GM12878 (cell line): Measurements from ENCODE around the gene PAK6. TPM values are rescaled to one million over a fixed set of nuclear protein-coding genes. Genes with fewer than 3 reads are reported as not detected.

Experiments used
- ATAC-seq: fragments of 200-7000 bp; cut with Tn5 transposase; 3 replicates; pipeline ENCODE4 v1.9.1; 2020; ENCODE audit warnings: mild to moderate bottlenecking, moderate library complexity
- BruUV-seq: library from RNA; stranded (reverse); fragments of 400-500 nt; replicated peaks from 2 replicates; lab custom pipeline; 2021; lab: Mats Ljungman, UMichigan
- CTCF ChIA-PET: fragments of 300-600 bp; sonication (Branson Sonifier 250); formaldehyde crosslinking; extraction: SDS; loops from one replicate; lab custom pipeline; 2021; ENCODE audit warnings: inconsistent platforms; lab: Yijun Ruan, JAX
- POLR2A ChIA-PET: fragments of 350-600 bp; formaldehyde crosslinking; extraction: SDS; loops from one replicate; lab custom pipeline; 2021; ENCODE audit warnings: inconsistent platforms; lab: Charles Lee
- RAD21 ChIA-PET: fragments of 300-600 bp; sonication (Branson Sonifier 250); formaldehyde crosslinking; loops from one replicate; lab custom pipeline; 2023; ENCODE audit warnings: antibody characterized with exemption; ENCODE audit not compliant: unreplicated experiment; lab: Charles Lee
- SMC1A ChIA-PET: fragments of 300-600 bp; sonication (Branson Sonifier 250); formaldehyde crosslinking; loops from one replicate; lab custom pipeline; 2023; ENCODE audit not compliant: unreplicated experiment, uncharacterized antibody; lab: Charles Lee
- DNase-seq: peaks from one replicate; pipeline ENCODE4 v3.0.0-alpha.2; 2011; ENCODE audit warnings: low read depth, low spot score
- FAIRE-seq: peaks from 3 replicates; lab custom pipeline; 2011; peaks lifted over from hg19 to GRCh38; lab: Jason Lieb, UNC
- H2AFZ ChIP-seq: 2 replicates; pipeline ENCODE4 v1.6.0; 2011; ENCODE audit warnings: low read depth, low read length, control low read depth; ENCODE audit not compliant: control insufficient read depth
- H3K27ac ChIP-seq: 2 replicates; pipeline ENCODE4 v1.5.1; 2011; ENCODE audit warnings: control low read depth; ENCODE audit not compliant: control insufficient read depth, insufficient read depth
- H3K27me3 ChIP-seq, 2 experiments: replicated peaks in 1 of 2; 2 replicates each; pipeline versions ENCODE4 v1.6.0 to v1.6.1; 2011; ENCODE audit warnings: low read length in 1 of 2; ENCODE audit not compliant: control insufficient read depth in 2 of 2, insufficient read depth in 2 of 2
- H3K36me3 ChIP-seq, 2 experiments: 2 replicates each; pipeline ENCODE4 v1.5.1; 2011; ENCODE audit warnings: low read length in 1 of 2; ENCODE audit not compliant: control insufficient read depth in 2 of 2, insufficient read depth in 2 of 2
- H3K4me1 ChIP-seq: 2 replicates; pipeline ENCODE4 v1.6.1; 2011; ENCODE audit warnings: mild to moderate bottlenecking, low read length, moderate library complexity, mixed read lengths; ENCODE audit not compliant: control insufficient read depth, insufficient read depth
- H3K4me2 ChIP-seq: 2 replicates; pipeline ENCODE4 v1.6.0; 2011; ENCODE audit warnings: control low read depth; ENCODE audit not compliant: control insufficient read depth, insufficient read depth
- H3K4me3 ChIP-seq: fragments of 200-600 bp; sonication (generic); 2 replicates; pipeline ENCODE4 v1.5.1; 2016
- H3K79me2 ChIP-seq: 2 replicates; pipeline ENCODE4 v1.6.0; 2011; ENCODE audit warnings: low read length; ENCODE audit not compliant: control insufficient read depth, insufficient read depth
- H3K9ac ChIP-seq: 2 replicates; pipeline ENCODE4 v1.8.0; 2011; ENCODE audit warnings: low read length, control low read depth, mixed read lengths; ENCODE audit not compliant: control insufficient read depth, insufficient read depth
- H3K9me3 ChIP-seq: replicated peaks from 3 replicates; pipeline ENCODE4 v1.5.1; 2011; ENCODE audit warnings: mild to moderate bottlenecking, low read length; ENCODE audit not compliant: control insufficient read depth, insufficient read depth
- H4K20me1 ChIP-seq: 2 replicates; pipeline ENCODE4 v1.6.0; 2011; ENCODE audit not compliant: control insufficient read depth, insufficient read depth
- ETV6 ChIP-seq, 2 experiments: fragments of 450-650 bp in 1 of 2; IDR thresholded peaks in 1 of 2; conservative IDR thresholded peaks in 1 of 2; 2 replicates each; pipeline ENCODE4 v1.6.1; 2014; ENCODE audit warnings: antibody characterized with exemption in 1 of 2, borderline replicate concordance in 1 of 2, low read depth in 1 of 2, mild to moderate bottlenecking in 1 of 2, moderate library complexity in 1 of 2
- MYC ChIP-seq: IDR thresholded peaks from 2 replicates; pipeline ENCODE4 v1.6.1; 2011; ENCODE audit warnings: mild to moderate bottlenecking, low read length, moderate library complexity, inconsistent platforms; ENCODE audit not compliant: insufficient read depth, insufficient replicate concordance, insufficient read length, severe bottlenecking
- SPI1 ChIP-seq: IDR thresholded peaks from 2 replicates; pipeline ENCODE4 v1.6.1; 2011; ENCODE audit warnings: low read depth, mild to moderate bottlenecking, low read length, moderate library complexity, borderline replicate concordance; ENCODE audit not compliant: insufficient read depth
- SREBF1 ChIP-seq: IDR thresholded peaks from 2 replicates; pipeline ENCODE4 v1.6.1; 2012; ENCODE audit warnings: mild to moderate bottlenecking, low read length
- ZSCAN29 ChIP-seq: fragments of 450-650 bp; IDR thresholded peaks from 2 replicates; pipeline ENCODE4 v1.6.1; 2017; ENCODE audit warnings: mild to moderate bottlenecking, moderate library complexity
- WGBS: methylation state at CpG from one replicate; pipeline ENCODE4 v1.1.6; 2016; ENCODE audit warnings: low lambda C conversion rate; ENCODE audit not compliant: insufficient replicate concordance, insufficient coverage; ENCODE audit errors: missing lambda C conversion rate; 5-methylcytosine and 5-hydroxymethylcytosine counted together
- in situ Hi-C: fragments of 300-500 bp; cut with MboI; formaldehyde crosslinking; loops from 9 replicates; pipeline ENCODE4 v1.14.3; 2018; ENCODE audit warnings: mixed read lengths
- intact Hi-C: fragments of 100-400 bp; cut with micrococcal nuclease; formaldehyde crosslinking; loops from one replicate; pipeline ENCODE4 v1.14.2; 2022; ENCODE audit not compliant: unreplicated experiment
- polyA plus RNA-seq, 11 experiments: library from polyadenylated mRNA; depleted of rRNA in 4 of 11; unstranded in 6 of 11; stranded (reverse) in 5 of 11; fragments of >200 nt; fragmentation: Nextera tagmentation in 4 of 11; fragmentation: Illumina TruSeq in 1 of 11; extraction: Ambion mirVana in 4 of 11; extraction: Trizol in 1 of 11; gene quantifications; 1 replicate in 1 of 11; 2 replicates in 10 of 11; pipeline versions ENCODE4 v1.2.1 to v1.2.3, GENCODE V29; 2011 to 2016; ENCODE audit warnings: inconsistent platforms in 2 of 11, missing spikeins in 2 of 11, low read depth in 1 of 11
- total RNA-seq, 4 experiments: library from RNA; depleted of rRNA in 3 of 4; stranded (reverse); fragments of >200 nt in 3 of 4; fragmentation: Illumina TruSeq in 1 of 4; extraction: Trizol in 1 of 4; gene quantifications; 2 replicates each; pipeline versions ENCODE4 v1.2.1 to v1.2.3, GENCODE V29; 2013 to 2021

PAK6 gene
- total and polyA plus RNA-seq, 10 of the 15 experiments (the other 5 are each of a cell fraction or from before 2014, with no cell fraction given), result 0.07 to 0.92 (median 0.31) TPM; not detected in 2

DNA sequence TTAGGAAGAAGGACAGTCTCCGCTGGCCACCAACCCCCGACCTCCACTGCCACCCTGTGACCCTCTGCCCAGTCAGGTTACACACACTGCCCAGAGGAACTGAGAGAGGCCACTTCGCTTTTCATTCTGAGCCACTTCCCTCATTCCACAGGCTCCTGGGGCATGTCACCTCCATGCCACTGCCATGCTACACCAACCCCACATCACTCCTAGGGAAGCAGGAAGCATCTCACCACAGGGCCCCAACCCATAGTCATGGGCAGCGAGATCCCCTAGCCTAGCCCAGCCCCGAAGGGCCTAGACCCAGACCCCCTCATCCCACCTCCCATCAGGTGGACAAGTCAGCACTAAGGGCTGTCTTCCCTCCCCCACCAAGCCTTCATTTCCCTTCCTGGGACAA lies 67.5 kb downstream of the PAK6 start:
- ChIA-PET POLR2A (no interaction called here), RAD21 (interaction anchor here (1.3 to 6.8 kb wide), 2 partner anchors 28 to 32 kb away, joined by 4 to 87 read pairs; no protein-coding TSS in a partner anchor), CTCF (interaction anchor here (1.2 to 17.6 kb wide), 10 partner anchors 9 to 192 kb away, joined by 3 to 336 read pairs (median 8); partner anchors contain the start of genes CCDC9B and INAFM2), SMC1A (interaction anchor here (1.1 to 10.0 kb wide), 2 partner anchors 27 to 28 kb away, joined by 8 to 83 read pairs; no protein-coding TSS in a partner anchor)
- Histone ChIP-seq H3K4me2 (peak overlapping the region; percentile 3), H4K20me1 (no peaks in the 10 kb centered on the region), H2AFZ (no peak overlapping the region), H3K4me3 (peak overlapping the region; percentile 80), H3K9ac (peak overlapping the region; percentile 1; the same call in 1 of the 2 replicates), H3K36me3 (no peaks in the 10 kb centered on the region), H3K27ac (no peak overlapping the region), H3K27me3 (0 out of 4 replicates have a peak, but pooled peaks cover 0 to 1% of the 10 kb centered on the region in 2 experiments), H3K9me3 (no peaks in the 10 kb centered on the region), H3K79me2 (no peaks in the 10 kb centered on the region), H3K4me1 (peaks cover 12% of the 10 kb centered on the region)
- ATAC-seq (no peak), FAIRE-seq (no peak), DNase-seq (no peak)
- WGBS, result 41% methylated on average over 5 of the region's 5 CpGs
- TF ChIP-seq MYC (no peak), SPI1 (peak; percentile 37; the same call in 1 of the 2 replicates)
- in situ Hi-C loops (loop anchor here (5.0 kb wide), 1 partner anchor 51 kb away; the partner anchor contains the start of gene DISP2), intact Hi-C loops (no loop called here)
- no TSS peak for BruUV-seq

GRCh38 chr15:40306908-40307307 lies 68.0 kb downstream of the PAK6 start:
- Histone ChIP-seq H3K79me2 (no peaks in the 10 kb centered on the region), H3K36me3 (no peaks in the 10 kb centered on the region), H3K9me3 (no peaks in the 10 kb centered on the region), H2AFZ (peak overlapping the region; percentile 26), H3K27me3 (0 out of 4 replicates have a peak, but pooled peaks cover 0 to 1% of the 10 kb centered on the region in 2 experiments), H4K20me1 (no peaks in the 10 kb centered on the region), H3K4me2 (peak overlapping the region; percentile 3)
- ATAC-seq, result peak; percentile 14; the same call in 2 of the 3 replicates
- ChIA-PET CTCF (interaction anchor here (0.8 to 17.6 kb wide), 11 partner anchors 8 to 261 kb away, joined by 3 to 336 read pairs (median 6); partner anchors contain the start of genes ANKRD63, CCDC9B and INAFM2), RAD21 (interaction anchor here (0.8 to 6.8 kb wide), 3 partner anchors 29 to 33 kb away, joined by 3 to 87 read pairs (median 4); no protein-coding TSS in a partner anchor), SMC1A (interaction anchor here (1.4 to 10.0 kb wide), 7 partner anchors 14 to 271 kb away, joined by 3 to 83 read pairs (median 4); partner anchors contain the start of gene INAFM2)
- FAIRE-seq, result no peak
- BruUV-seq, result no TSS peak
- intact Hi-C loops, result no loop called here
- TF ChIP-seq SREBF1 (no peak), ZSCAN29 (no peak), ETV6 (conservative IDR thresholded peaks at IDR 0.05 in 1 of 2, IDR thresholded peaks at IDR 0.05 in 1 of 2; ENCODE audit: borderline replicate concordance in 1 of 2, low read depth in 1 of 2) (0 out of 4 replicates have a peak, but pooled peaks of 1 of the 2 experiments have one; percentile 22)
- TF ChIP-seq, all 136 proteins: peak for 1
- in situ Hi-C loops, result loop anchor here (5.0 kb wide), 1 partner anchor 50 kb away; the partner anchor contains the start of gene DISP2
- peaks cover 12% of the 10 kb centered on the region for H3K4me1 ChIP-seq
- peak overlapping the region; percentile 80 for H3K4me3 ChIP-seq
- H3K27ac ChIP-seq, result no peak overlapping the region
- POLR2A ChIA-PET, result no interaction called here
- H3K9ac ChIP-seq, result peak overlapping the region; percentile 1; the same call in 1 of the 2 replicates
- 53% methylated on average over 7 of the region's 7 CpGs for WGBS
- no peak for DNase-seq
